Panc1 (cell line): ENCODE results near the gene AGAP1. TPM values are rescaled to one million over a fixed set of nuclear protein-coding genes. Genes with fewer than 3 reads are reported as not detected.

Experiments
- ATAC-seq: fragments of 200-7000 bp; cut with Tn5 transposase; 2 replicates; pipeline ENCODE4 v1.9.1; 2020; ENCODE audit warnings: mild to moderate bottlenecking, moderate library complexity
- BruUV-seq: library from RNA; stranded (reverse); fragments of 400-500 nt; replicated peaks from 2 replicates; lab custom pipeline; 2021; lab: Mats Ljungman, UMichigan
- CTCF ChIA-PET: fragments of 300-600 bp; sonication (Branson Sonifier 250); formaldehyde crosslinking; loops from one replicate; lab custom pipeline; 2022; ENCODE audit warnings: antibody characterized with exemption; lab: Charles Lee
- POLR2A ChIA-PET: fragments of 300-600 bp; sonication (Branson Sonifier 250); formaldehyde crosslinking; loops from one replicate; lab custom pipeline; 2022; ENCODE audit warnings: antibody characterized with exemption; lab: Charles Lee
- DNase-seq: peaks from one replicate; pipeline ENCODE4 v3.0.0-alpha.2; 2010; ENCODE audit warnings: low read depth, low spot score
- H3K27ac ChIP-seq: 2 replicates; pipeline ENCODE4 v1.5.1; 2011; ENCODE audit warnings: mild to moderate bottlenecking, low read length, inconsistent platforms
- H3K27me3 ChIP-seq: fragments of 200-500 bp; sonication (Bioruptor generic); 2 replicates; pipeline ENCODE4 v1.6.0; 2014; ENCODE audit warnings: low read length, inconsistent platforms; ENCODE audit not compliant: control insufficient read depth, insufficient read depth
- H3K36me3 ChIP-seq: fragments of 200-500 bp; sonication (Bioruptor generic); 2 replicates; pipeline ENCODE4 v1.5.1; 2014; ENCODE audit warnings: inconsistent platforms, mild to moderate bottlenecking, low read length, moderate library complexity; ENCODE audit not compliant: control insufficient read depth, insufficient read depth
- H3K4me1 ChIP-seq: 2 replicates; pipeline ENCODE4 v1.5.1; 2011; ENCODE audit warnings: inconsistent platforms, mild to moderate bottlenecking, low read length, moderate library complexity; ENCODE audit not compliant: control insufficient read depth, insufficient read depth
- H3K4me3 ChIP-seq, 2 experiments: 2 replicates each; pipeline ENCODE4 v1.5.1; 2011 to 2012; ENCODE audit warnings: low read depth in 2 of 2, low read length in 2 of 2, mild to moderate bottlenecking in 2 of 2, inconsistent platforms in 1 of 2, moderate library complexity in 1 of 2
- H3K9me3 ChIP-seq: fragments of 200-500 bp; sonication (Bioruptor generic); 2 replicates; pipeline ENCODE4 v1.5.1; 2014; ENCODE audit warnings: low read depth, mild to moderate bottlenecking, inconsistent platforms, low read length, moderate library complexity; ENCODE audit not compliant: control insufficient read depth, insufficient read depth
- POLR2AphosphoS5 ChIP-seq: IDR thresholded peaks from 2 replicates; pipeline ENCODE4 v1.6.1; 2012; ENCODE audit warnings: mild to moderate bottlenecking, low read depth, low read length, moderate library complexity
- REST ChIP-seq, 2 experiments: IDR thresholded peaks; 2 replicates each; pipeline ENCODE4 v1.6.1; 2011 to 2012; ENCODE audit warnings: low read depth in 2 of 2, control low read depth in 1 of 2, low read length in 1 of 2, mild to moderate bottlenecking in 1 of 2, moderate library complexity in 1 of 2; ENCODE audit not compliant: insufficient read depth in 1 of 2
- SIN3A ChIP-seq: IDR thresholded peaks from 2 replicates; pipeline ENCODE4 v1.6.1; 2012; ENCODE audit warnings: low read depth, mild to moderate bottlenecking, low read length, moderate library complexity, borderline replicate concordance; ENCODE audit not compliant: insufficient read depth
- TCF7L2 ChIP-seq: IDR thresholded peaks from 2 replicates; pipeline ENCODE4 v1.6.1; 2011; ENCODE audit warnings: mild to moderate bottlenecking, low read depth, low read length, inconsistent platforms
- in situ Hi-C: cut with HindIII; loops from 2 replicates; pipeline ENCODE4 v1.10.0; 2016; ENCODE audit warnings: low sequenced_read_pairs, low pct_unique_long_range_greater_than_20kb
- intact Hi-C: fragments of 100-400 bp; cut with micrococcal nuclease; formaldehyde crosslinking; loops from one replicate; pipeline ENCODE4 v1.10.0; 2022; ENCODE audit not compliant: unreplicated experiment
- total RNA-seq: library from RNA; stranded (reverse); gene quantifications from one replicate; pipeline ENCODE4 v1.2.1, GENCODE V29; 2021; ENCODE audit not compliant: unreplicated experiment
- TF ChIP-seq, protein P1 (sequence below): fragments of 450-650 bp; IDR thresholded peaks from 2 replicates; pipeline ENCODE4 v1.5.1; 2017; ENCODE audit warnings: mild to moderate bottlenecking

The AGAP1 gene
- total RNA-seq, 1 experiment from 2014 or later: 38.9 TPM

GRCh38 chr2:236101311-236101950 lies 607.6 kb downstream of the AGAP1 start:
- intact Hi-C loops (no loop called here), in situ Hi-C loops (no loop called here)
- TF ChIP-seq SIN3A: no peak
- TF ChIP-seq, protein P1, sequence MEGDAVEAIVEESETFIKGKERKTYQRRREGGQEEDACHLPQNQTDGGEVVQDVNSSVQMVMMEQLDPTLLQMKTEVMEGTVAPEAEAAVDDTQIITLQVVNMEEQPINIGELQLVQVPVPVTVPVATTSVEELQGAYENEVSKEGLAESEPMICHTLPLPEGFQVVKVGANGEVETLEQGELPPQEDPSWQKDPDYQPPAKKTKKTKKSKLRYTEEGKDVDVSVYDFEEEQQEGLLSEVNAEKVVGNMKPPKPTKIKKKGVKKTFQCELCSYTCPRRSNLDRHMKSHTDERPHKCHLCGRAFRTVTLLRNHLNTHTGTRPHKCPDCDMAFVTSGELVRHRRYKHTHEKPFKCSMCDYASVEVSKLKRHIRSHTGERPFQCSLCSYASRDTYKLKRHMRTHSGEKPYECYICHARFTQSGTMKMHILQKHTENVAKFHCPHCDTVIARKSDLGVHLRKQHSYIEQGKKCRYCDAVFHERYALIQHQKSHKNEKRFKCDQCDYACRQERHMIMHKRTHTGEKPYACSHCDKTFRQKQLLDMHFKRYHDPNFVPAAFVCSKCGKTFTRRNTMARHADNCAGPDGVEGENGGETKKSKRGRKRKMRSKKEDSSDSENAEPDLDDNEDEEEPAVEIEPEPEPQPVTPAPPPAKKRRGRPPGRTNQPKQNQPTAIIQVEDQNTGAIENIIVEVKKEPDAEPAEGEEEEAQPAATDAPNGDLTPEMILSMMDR: no peak
- TF ChIP-seq POLR2AphosphoS5: no peak
- TF ChIP-seq TCF7L2: no peak
- no peak for TF ChIP-seq REST (IDR thresholded peaks at IDR 0.05; ENCODE audit: insufficient read depth in 1 of 2, low read depth in 2 of 2, low read length in 1 of 2)
- ATAC-seq (no peak), DNase-seq (no peak)
- Histone ChIP-seq H3K9me3 (no peaks in the 10 kb centered on the region), H3K27me3 (no peaks in the 10 kb centered on the region), H3K4me3 (no peak overlapping the region), H3K36me3 (no peaks in the 10 kb centered on the region), H3K27ac (no peak overlapping the region), H3K4me1 (no peaks in the 10 kb centered on the region)
- POLR2A ChIA-PET: no interaction called here
- CTCF ChIA-PET: no interaction called here
- BruUV-seq: no TSS peak

DNA sequence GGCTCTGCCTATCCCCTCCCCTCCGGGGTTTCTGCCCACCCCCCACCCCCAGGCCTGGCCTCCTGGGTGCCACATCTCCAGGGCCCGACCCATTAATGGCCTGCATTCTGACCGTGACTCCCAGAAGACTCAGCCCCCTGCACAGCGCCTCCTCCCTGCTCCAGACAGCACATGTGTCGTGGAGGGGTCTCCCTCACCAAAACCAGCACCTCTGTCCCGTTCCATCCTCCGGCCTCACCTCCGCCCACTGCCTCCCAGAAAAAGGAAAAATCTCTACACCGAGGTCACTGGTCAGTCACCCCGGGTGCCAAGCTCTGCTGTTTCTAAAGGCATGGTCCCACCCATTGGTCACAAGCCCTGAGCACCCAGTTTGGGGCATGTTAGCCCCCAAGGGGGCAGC lies 609.1 kb downstream of the AGAP1 start:
- H3K9me3 ChIP-seq: no peaks in the 10 kb centered on the region
- no peaks in the 10 kb centered on the region for H3K36me3 ChIP-seq
- CTCF ChIA-PET: no interaction called here
- POLR2A ChIA-PET: no interaction called here
- H3K4me3 ChIP-seq: no peak overlapping the region
- H3K27me3 ChIP-seq: no peaks in the 10 kb centered on the region
- no peak for DNase-seq
- no peak for ATAC-seq
- TF ChIP-seq REST (IDR thresholded peaks at IDR 0.05; ENCODE audit: insufficient read depth in 1 of 2, low read depth in 2 of 2, low read length in 1 of 2) (no peak), POLR2AphosphoS5 (no peak), TCF7L2 (no peak), SIN3A (no peak)
- TF ChIP-seq, protein P1: no peak
- BruUV-seq: no TSS peak
- no peak overlapping the region for H3K27ac ChIP-seq
- no peaks in the 10 kb centered on the region for H3K4me1 ChIP-seq
- in situ Hi-C loops (no loop called here), intact Hi-C loops (no loop called here)
